Thymus (tissue), 11 donors: ENCODE results near the gene HGD. TPM values are rescaled to one million over a fixed set of nuclear protein-coding genes. Genes with fewer than 3 reads are reported as not detected.

Experiments
- DNase-seq, 9 donors: peaks; one replicate each; pipeline ENCODE4 v3.0.0-alpha.2; 2013; ENCODE audit warnings: low spot score in 9 of 9, low read depth in 6 of 9, missing footprints in 1 of 9
- H3K27ac ChIP-seq, 2 donors: one replicate each; pipeline ENCODE4 v1.5.1; 2013; ENCODE audit warnings: control low read depth in 1 of 2, low read depth in 1 of 2, low read length in 1 of 2, mild to moderate bottlenecking in 1 of 2, moderate library complexity in 1 of 2
- H3K27me3 ChIP-seq, 2 donors: one replicate each; pipeline ENCODE4 v1.5.1; 2013; ENCODE audit warnings: low read length in 1 of 2; ENCODE audit not compliant: control insufficient read depth in 2 of 2, insufficient read depth in 1 of 2
- H3K36me3 ChIP-seq, 2 donors: one replicate each; pipeline ENCODE4 v1.5.1; 2013; ENCODE audit warnings: low read length in 1 of 2, mild to moderate bottlenecking in 1 of 2, moderate library complexity in 1 of 2; ENCODE audit not compliant: control insufficient read depth in 2 of 2, insufficient read depth in 2 of 2
- H3K4me1 ChIP-seq, 2 donors: one replicate each; pipeline ENCODE4 v1.5.1; 2013; ENCODE audit warnings: low read length in 2 of 2; ENCODE audit not compliant: control insufficient read depth in 2 of 2, insufficient read depth in 2 of 2
- H3K4me3 ChIP-seq, 2 donors: one replicate each; pipeline ENCODE4 v1.5.1; 2013; ENCODE audit warnings: low read length in 2 of 2, control low read depth in 1 of 2, mild to moderate bottlenecking in 1 of 2
- H3K9me3 ChIP-seq, 2 donors: one replicate each; pipeline ENCODE4 v1.5.1; 2013; ENCODE audit warnings: low read length in 1 of 2, mild to moderate bottlenecking in 1 of 2; ENCODE audit not compliant: control insufficient read depth in 2 of 2, insufficient read depth in 1 of 2
- WGBS: extraction: QIAGEN DNeasy Blood & Tissue Kit; methylation state at CpG from one replicate; pipeline ENCODE4 v1.1.7; 2013; 5-methylcytosine and 5-hydroxymethylcytosine counted together
- polyA plus RNA-seq: library from polyadenylated mRNA; stranded (reverse); fragments of 200-250 nt; gene quantifications from one replicate; pipeline ENCODE4 v1.2.3, GENCODE V29; 2013
- total RNA-seq: library from RNA; stranded (reverse); fragments of 120-200 nt; gene quantifications from one replicate; pipeline ENCODE4 v1.2.4, GENCODE V29; 2013
- donor health status: healthy.

Gene HGD
- total and polyA plus RNA-seq, 2 donors: 0.38 to 1.9 TPM

DNA sequence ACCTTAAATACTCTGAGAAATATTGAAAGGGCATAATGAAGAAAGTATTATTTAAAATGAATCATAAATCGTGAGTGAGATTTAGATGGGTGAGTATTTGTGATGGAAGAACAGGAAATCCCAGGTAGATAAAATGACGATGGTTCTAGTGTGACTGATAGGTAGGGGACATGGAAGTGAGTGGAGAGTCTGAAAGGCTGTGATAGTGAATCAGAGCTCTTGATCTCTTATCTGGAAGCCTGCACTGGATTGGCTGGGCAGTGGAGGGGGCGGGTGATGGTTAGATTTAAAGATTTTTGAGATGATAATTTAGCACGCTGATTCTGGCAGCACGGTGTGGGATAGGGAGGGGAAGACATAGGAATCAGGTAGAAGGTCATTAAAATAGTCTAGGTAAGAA lies 20.1 kb downstream of the HGD start:
- WGBS: 64% methylated on average over 5 of the region's 5 CpGs

DNA sequence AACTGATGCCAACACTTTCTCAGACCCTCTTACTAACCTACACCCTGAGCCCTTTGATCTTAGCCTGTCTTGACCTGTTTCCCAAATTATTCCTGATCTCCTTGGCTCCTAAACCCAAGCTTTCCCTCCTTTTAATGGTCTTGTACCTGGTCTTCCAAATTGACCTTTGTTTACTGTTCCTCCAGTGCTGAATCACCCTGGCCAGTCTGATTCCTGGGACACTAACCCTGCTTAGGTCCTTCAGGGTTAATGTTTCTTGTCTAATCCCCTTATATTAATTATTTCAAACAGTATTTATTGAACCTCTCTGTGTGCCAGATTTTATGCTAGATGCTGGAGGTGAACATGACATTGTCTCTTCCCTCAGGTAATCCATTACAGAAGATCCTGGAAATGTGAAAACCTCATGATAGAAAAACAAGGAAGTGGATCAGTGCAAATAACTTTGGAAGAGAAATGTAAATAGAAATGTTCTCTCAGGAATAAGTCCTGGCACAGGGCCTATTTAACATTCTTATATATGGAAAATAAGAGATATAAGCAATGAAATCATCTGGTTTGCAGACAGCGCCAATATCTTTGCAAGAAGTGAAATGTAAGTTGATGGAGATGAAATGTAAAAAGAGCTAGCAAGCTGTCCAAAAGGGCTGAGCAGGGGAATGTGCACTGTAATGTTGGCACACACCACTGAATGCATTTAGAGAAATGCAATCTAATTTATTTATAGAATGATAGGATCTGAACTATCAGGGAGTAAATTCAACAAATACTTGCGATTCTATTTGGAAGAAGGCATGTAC lies 20.7 kb downstream of the HGD start:
- Histone ChIP-seq H3K4me3 (no peak overlapping the region), H3K27ac (no peak overlapping the region), H3K27me3 (no peaks in the 10 kb centered on the region), H3K4me1 (no peaks in the 10 kb centered on the region), H3K36me3 (no peaks in the 10 kb centered on the region), H3K9me3 (peaks cover 0 to 5% of the 10 kb centered on the region in 2 donors)
- WGBS: 47% methylated on average over 2 of the region's 2 CpGs
- DNase-seq: no peak

More for the DNA sequence above, 20.1 kb downstream of the HGD start:
- H3K36me3 ChIP-seq: no peaks in the 10 kb centered on the region
- no peaks in the 10 kb centered on the region for H3K4me1 ChIP-seq
- H3K27me3 ChIP-seq: no peaks in the 10 kb centered on the region
- H3K9me3 ChIP-seq: peaks cover 0 to 5% of the 10 kb centered on the region in 2 donors
- no peak for DNase-seq
- H3K4me3 ChIP-seq: no peak overlapping the region
- no peak overlapping the region for H3K27ac ChIP-seq

DNA sequence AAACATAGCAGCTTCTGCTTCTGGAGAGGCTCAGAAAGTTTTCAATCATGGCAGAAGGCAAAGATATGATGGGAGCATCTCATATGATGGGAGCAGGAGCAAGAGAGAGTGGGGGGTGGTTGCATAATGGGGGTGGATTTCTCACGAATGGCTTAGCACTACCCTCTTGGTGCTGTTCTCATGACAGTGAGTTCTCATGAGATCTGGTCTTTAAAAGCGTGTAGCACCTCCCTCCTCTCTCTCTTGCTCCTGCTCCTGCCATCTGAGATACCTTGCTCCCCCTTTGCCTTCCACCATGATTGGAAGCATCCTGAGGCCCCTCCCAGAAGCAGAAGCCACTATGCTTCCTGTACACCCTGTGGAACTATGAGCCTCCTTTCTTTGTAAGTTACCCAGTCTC lies 22.2 kb downstream of the HGD start:
- no peak for DNase-seq
- 98% methylated on average over 2 of the region's 2 CpGs for WGBS
- H3K36me3 ChIP-seq: no peaks in the 10 kb centered on the region
- no peak overlapping the region for H3K27ac ChIP-seq
- no peaks in the 10 kb centered on the region for H3K27me3 ChIP-seq
- H3K9me3 ChIP-seq: peaks cover 0 to 5% of the 10 kb centered on the region in 2 donors
- H3K4me1 ChIP-seq: no peaks in the 10 kb centered on the region
- no peak overlapping the region for H3K4me3 ChIP-seq

DNA sequence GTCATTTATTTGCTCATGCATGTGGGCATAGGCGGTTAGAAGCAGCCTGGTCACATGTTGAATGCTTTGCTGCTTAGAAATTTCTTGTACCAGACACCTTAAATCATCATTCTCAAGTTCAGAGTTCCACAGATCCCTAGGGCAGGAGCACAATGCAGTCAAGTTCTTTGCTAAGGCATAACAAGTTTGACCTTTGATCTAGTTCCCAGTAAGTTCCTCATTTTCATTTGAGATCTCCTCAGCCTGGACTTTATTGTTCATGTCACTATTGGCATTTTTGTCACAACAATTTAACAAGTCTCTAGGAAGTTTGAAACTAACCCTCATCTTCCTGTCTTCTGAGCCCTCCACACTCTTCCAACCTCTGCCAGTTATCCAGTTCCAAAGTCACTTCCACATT lies 22.8 kb downstream of the HGD start:
- H3K27me3 ChIP-seq: no peaks in the 10 kb centered on the region
- H3K4me1 ChIP-seq: no peaks in the 10 kb centered on the region
- no peak for DNase-seq
- no peak overlapping the region for H3K27ac ChIP-seq
- WGBS: 96% methylated on average over 1 of the region's 1 CpG
- H3K9me3 ChIP-seq: peaks cover 0 to 5% of the 10 kb centered on the region in 2 donors
- H3K36me3 ChIP-seq: no peaks in the 10 kb centered on the region
- H3K4me3 ChIP-seq: no peak overlapping the region

DNA sequence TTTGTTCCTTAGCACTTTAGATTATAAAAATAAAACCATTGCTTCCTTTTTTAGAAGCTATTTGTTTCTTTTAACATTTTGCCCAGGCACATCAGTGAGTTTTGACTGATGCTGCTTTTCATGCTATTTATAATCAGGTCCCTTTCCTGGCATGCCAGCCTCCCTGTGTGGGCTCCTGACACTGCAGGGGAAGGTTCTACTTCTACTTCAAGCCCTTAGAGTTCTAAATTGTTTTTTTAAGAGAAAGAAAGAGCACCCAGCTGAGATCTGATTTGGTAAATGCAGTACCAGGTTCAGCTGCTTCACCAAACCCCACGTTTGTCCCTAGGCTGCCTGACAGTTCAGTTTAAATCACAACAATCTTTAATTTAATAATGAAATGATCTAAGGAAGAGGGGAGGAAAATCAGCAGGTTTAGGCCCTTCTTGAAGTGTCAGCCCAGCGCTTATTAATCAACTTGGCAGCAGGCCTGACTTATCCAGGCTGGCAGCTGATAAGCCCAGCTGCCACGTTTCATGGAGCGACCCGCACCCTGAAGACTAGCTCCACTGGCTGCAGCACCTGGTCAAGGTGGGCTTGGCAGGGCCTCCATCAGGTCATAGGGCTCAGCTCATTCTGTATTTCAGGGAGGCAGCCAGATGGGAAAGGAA lies 29.0 kb downstream of the HGD start:
- no peak for DNase-seq
- 94% methylated on average over 5 of the region's 5 CpGs for whole genome bisulfite sequencing
- H3K27ac ChIP-seq: no peak overlapping the region

DNA sequence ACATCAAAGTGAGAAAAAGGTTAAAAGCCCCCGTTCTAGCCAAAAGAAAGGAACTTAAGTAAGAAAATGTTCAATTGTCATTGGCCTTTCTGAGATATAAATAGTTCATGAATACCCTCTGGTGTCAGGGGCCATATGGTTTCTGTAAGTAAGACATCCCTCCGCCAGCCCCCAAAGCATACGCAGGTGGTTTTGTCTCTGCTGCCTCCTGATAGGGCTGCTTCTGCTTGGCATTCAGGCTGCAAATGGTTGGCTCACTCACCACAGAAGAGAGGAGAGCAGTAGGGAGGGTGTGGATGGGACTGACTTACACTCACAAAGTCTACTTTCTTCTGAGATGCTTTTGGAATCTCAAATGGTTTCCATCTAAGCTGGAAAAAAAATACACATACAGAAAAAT lies 29.8 kb downstream of the HGD start:
- Histone ChIP-seq H3K27ac (no peak overlapping the region), H3K36me3 (no peaks in the 10 kb centered on the region), H3K27me3 (no peaks in the 10 kb centered on the region), H3K9me3 (no peaks in the 10 kb centered on the region), H3K4me1 (no peaks in the 10 kb centered on the region), H3K4me3 (no peak overlapping the region)
- DNase-seq: peak in 1 of 9 donors; percentile 2
- 92% methylated on average over 3 of the region's 3 CpGs for WGBS

More for the DNA sequence above, 29.0 kb downstream of the HGD start:
- H3K27me3 ChIP-seq: no peaks in the 10 kb centered on the region
- no peak overlapping the region for H3K4me3 ChIP-seq
- no peaks in the 10 kb centered on the region for H3K9me3 ChIP-seq
- no peaks in the 10 kb centered on the region for H3K36me3 ChIP-seq
- no peaks in the 10 kb centered on the region for H3K4me1 ChIP-seq

DNA sequence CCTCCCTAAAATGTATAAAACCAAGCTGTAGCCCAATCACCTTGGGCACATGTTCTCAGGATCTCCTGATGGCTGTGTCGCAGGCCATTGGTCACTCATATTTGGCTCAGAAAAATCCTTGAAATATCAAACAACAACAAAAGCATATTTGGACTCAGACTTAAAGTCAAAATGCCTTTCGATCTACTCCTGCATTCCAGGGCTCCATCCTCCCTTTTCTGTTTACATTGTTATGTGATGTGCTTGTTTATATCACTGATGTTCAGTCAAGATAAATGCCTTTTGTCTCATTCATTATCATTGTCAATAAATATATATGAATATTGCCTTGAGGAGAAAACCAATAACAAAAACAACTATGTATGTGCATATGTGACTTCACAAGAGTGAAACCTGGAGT lies 31.7 kb downstream of the HGD start:
- Histone ChIP-seq H3K9me3 (no peaks in the 10 kb centered on the region), H3K4me1 (no peaks in the 10 kb centered on the region), H3K36me3 (no peaks in the 10 kb centered on the region), H3K27ac (no peak overlapping the region), H3K27me3 (no peaks in the 10 kb centered on the region), H3K4me3 (no peak overlapping the region)
- DNase-seq: no peak
- 97% methylated on average over 2 of the region's 2 CpGs for WGBS

DNA sequence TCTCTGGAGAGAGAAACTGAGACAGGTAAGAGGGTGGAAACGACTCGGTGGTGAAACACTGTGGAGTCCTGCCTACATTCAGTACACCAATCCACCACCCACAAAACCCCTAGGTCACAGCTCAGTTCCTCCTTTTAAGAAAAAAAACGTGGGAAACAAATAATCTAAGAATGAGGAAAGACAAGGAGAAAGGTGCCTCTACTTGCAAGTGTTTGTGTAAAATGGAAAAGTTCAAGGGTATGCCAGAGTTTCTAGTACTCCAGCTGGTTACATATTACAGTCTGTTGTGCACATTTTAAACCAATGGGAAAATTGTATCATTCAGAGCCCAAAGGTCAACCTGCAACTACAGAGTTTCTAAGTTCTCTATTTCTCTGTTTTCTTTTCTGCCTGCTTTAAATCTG lies 32.2 kb downstream of the HGD start:
- no peak for DNase-seq
- WGBS: 70% methylated on average over 3 of the region's 3 CpGs

DNA sequence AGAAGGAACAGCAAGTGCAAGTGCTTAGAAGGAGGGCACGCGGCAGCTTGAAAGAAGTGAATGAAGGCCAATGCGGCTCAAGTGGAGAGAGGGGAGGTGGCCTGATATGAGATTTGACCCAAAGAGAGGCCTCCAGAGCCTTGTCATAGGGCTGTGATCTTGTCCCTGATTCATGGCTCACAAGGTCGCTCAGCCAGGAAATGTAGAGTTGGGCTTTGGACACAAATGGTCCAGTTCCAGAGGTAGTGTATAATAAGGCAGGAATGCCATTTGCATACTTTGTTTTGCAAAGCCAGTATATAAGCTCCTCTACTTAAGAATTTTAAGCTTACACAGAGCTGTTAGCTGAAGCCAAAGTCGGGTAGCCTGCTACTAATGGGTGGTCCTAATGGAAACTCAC lies 33.7 kb downstream of the HGD start:
- no peak for DNase-seq
- 95% methylated on average over 5 of the region's 5 CpGs for WGBS

More for the DNA sequence above, 32.2 kb downstream of the HGD start:
- no peaks in the 10 kb centered on the region for H3K9me3 ChIP-seq
- H3K36me3 ChIP-seq: no peaks in the 10 kb centered on the region
- H3K4me3 ChIP-seq: no peak overlapping the region
- H3K4me1 ChIP-seq: no peaks in the 10 kb centered on the region
- no peak overlapping the region for H3K27ac ChIP-seq
- no peaks in the 10 kb centered on the region for H3K27me3 ChIP-seq

More for the DNA sequence above, 33.7 kb downstream of the HGD start:
- no peaks in the 10 kb centered on the region for H3K4me1 ChIP-seq
- H3K27ac ChIP-seq: no peak overlapping the region
- no peak overlapping the region for H3K4me3 ChIP-seq
- H3K36me3 ChIP-seq: no peaks in the 10 kb centered on the region
- no peaks in the 10 kb centered on the region for H3K27me3 ChIP-seq
- no peaks in the 10 kb centered on the region for H3K9me3 ChIP-seq
